GM23338 (cell line): Measurements from ENCODE around the gene TSPAN4. TPM values are rescaled to one million over a fixed set of nuclear protein-coding genes. Genes with fewer than 3 reads are reported as not detected.

Source experiments
- ATAC-seq: fragments of 200-7000 bp; cut with Tn5 transposase; 3 replicates; pipeline ENCODE4 v1.9.1; 2020
- DNase-seq: peaks from one replicate; pipeline ENCODE4 v3.0.0-alpha.2; 2015; ENCODE audit warnings: low spot score
- H2AFZ ChIP-seq: fragments of 200-600 bp; sonication (generic); 2 replicates; pipeline ENCODE4 v1.8.0; 2016; ENCODE audit warnings: antibody characterized with exemption, mild to moderate bottlenecking, moderate library complexity
- H3F3A ChIP-seq: fragments of 200-600 bp; sonication (generic); replicated peaks from 2 replicates; pipeline ENCODE4 v1.8.0; 2017; ENCODE audit warnings: antibody characterized with exemption, mixed run types, low read depth
- H3K27ac ChIP-seq: fragments of 200-600 bp; sonication (generic); 2 replicates; pipeline ENCODE4 v1.6.1; 2016; ENCODE audit warnings: low read depth
- H3K27me3 ChIP-seq: fragments of 200-600 bp; sonication (generic); 2 replicates; pipeline ENCODE4 v1.8.0; 2016; ENCODE audit warnings: mild to moderate bottlenecking, mixed run types, moderate library complexity; ENCODE audit not compliant: insufficient read depth
- H3K36me3 ChIP-seq: fragments of 200-600 bp; sonication (generic); 2 replicates; pipeline ENCODE4 v1.8.0; 2016; ENCODE audit warnings: mild to moderate bottlenecking; ENCODE audit not compliant: insufficient read depth
- H3K4me1 ChIP-seq: fragments of 200-600 bp; sonication (generic); 2 replicates; pipeline ENCODE4 v1.8.0; 2016; ENCODE audit warnings: mild to moderate bottlenecking, moderate library complexity; ENCODE audit not compliant: insufficient read depth
- H3K4me2 ChIP-seq: fragments of 200-600 bp; sonication (generic); 2 replicates; pipeline ENCODE4 v1.7.1; 2017; ENCODE audit warnings: mixed run types
- H3K4me3 ChIP-seq: fragments of 200-600 bp; sonication (generic); 2 replicates; pipeline ENCODE4 v1.6.1; 2016; ENCODE audit warnings: mixed run types
- H3K79me2 ChIP-seq: fragments of 200-600 bp; sonication (generic); replicated peaks from 2 replicates; pipeline ENCODE4 v1.8.0; 2017; ENCODE audit warnings: mild to moderate bottlenecking; ENCODE audit not compliant: insufficient read depth
- H3K9me2 ChIP-seq: fragments of 200-600 bp; sonication (generic); 2 replicates; pipeline ENCODE4 v1.8.0; 2017; ENCODE audit not compliant: insufficient read depth
- H4K20me1 ChIP-seq: fragments of 200-600 bp; sonication (generic); replicated peaks from 2 replicates; pipeline ENCODE4 v1.8.0; 2017; ENCODE audit warnings: mild to moderate bottlenecking; ENCODE audit not compliant: insufficient read depth
- H3K27ac Mint-ChIP-seq: 2 replicates; pipeline ENCODE4 v1.8.0; 2020; ENCODE audit warnings: inconsistent platforms, mild to moderate bottlenecking, moderate library complexity, mixed read lengths
- H3K27me3 Mint-ChIP-seq: 3 replicates; pipeline ENCODE4 v1.8.0; 2022; ENCODE audit warnings: low read depth, mild to moderate bottlenecking, moderate library complexity, mixed read lengths, inconsistent platforms; ENCODE audit not compliant: insufficient read depth, poor library complexity
- H3K36me3 Mint-ChIP-seq: 3 replicates; pipeline ENCODE4 v1.8.0; 2021; ENCODE audit warnings: low read depth, mild to moderate bottlenecking, inconsistent platforms, moderate library complexity, mixed read lengths
- H3K4me1 Mint-ChIP-seq: 3 replicates; pipeline ENCODE4 v1.8.0; 2020; ENCODE audit warnings: mild to moderate bottlenecking, inconsistent platforms, mixed read lengths
- H3K4me3 Mint-ChIP-seq: 3 replicates; pipeline ENCODE4 v1.8.0; 2021; ENCODE audit warnings: moderate library complexity, mild to moderate bottlenecking, inconsistent platforms, mixed read lengths
- H3K9me3 Mint-ChIP-seq: 3 replicates; pipeline ENCODE4 v1.8.0; 2020; ENCODE audit warnings: moderate library complexity, mild to moderate bottlenecking, inconsistent platforms, mixed read lengths
- CREB1 ChIP-seq: fragments of 250-450 bp; sonication (Bioruptor Pico); IDR thresholded peaks from 2 replicates; pipeline ENCODE4 v1.5.0; 2020; ENCODE audit warnings: low read depth, mild to moderate bottlenecking, moderate library complexity
- CTCF ChIP-seq, 2 experiments: fragments of 200-600 bp in 1 of 2; sonication (generic) in 1 of 2; conservative IDR thresholded peaks; 2 replicates each; pipeline versions ENCODE4 v1.5.1 to v1.6.1; 2016 to 2017; ENCODE audit warnings: antibody characterized with exemption in 2 of 2, low read depth in 2 of 2, mild to moderate bottlenecking in 2 of 2, moderate library complexity in 1 of 2
- ETS1 ChIP-seq: IDR thresholded peaks from 2 replicates; pipeline ENCODE4 v1.6.1; 2016; ENCODE audit warnings: antibody characterized with exemption
- EZH2 ChIP-seq: fragments of 200-600 bp; sonication (generic); IDR thresholded peaks from one replicate; pipeline ENCODE4 v1.8.0; 2017; ENCODE audit warnings: antibody characterized with exemption, mild to moderate bottlenecking, low read depth; ENCODE audit not compliant: unreplicated experiment
- EZH2phosphoT487 ChIP-seq: fragments of 200-600 bp; sonication (generic); IDR thresholded peaks from one replicate; pipeline ENCODE4 v1.8.1; 2018; ENCODE audit warnings: antibody characterized with exemption; ENCODE audit not compliant: unreplicated experiment
- JUNB ChIP-seq: IDR thresholded peaks from one replicate; pipeline ENCODE4 v1.6.1; 2016; ENCODE audit warnings: antibody characterized with exemption; ENCODE audit not compliant: unreplicated experiment
- NANOG ChIP-seq: IDR thresholded peaks from 2 replicates; pipeline ENCODE4 v1.6.1; 2016; ENCODE audit warnings: antibody characterized with exemption, borderline replicate concordance
- POLR2AphosphoS5 ChIP-seq: IDR thresholded peaks from 2 replicates; pipeline ENCODE4 v1.6.1; 2016; ENCODE audit warnings: antibody characterized with exemption, low read depth
- REST ChIP-seq: IDR thresholded peaks from one replicate; pipeline ENCODE4 v1.6.1; 2018; ENCODE audit warnings: antibody characterized with exemption; ENCODE audit not compliant: unreplicated experiment
- STAT1 ChIP-seq: IDR thresholded peaks from one replicate; pipeline ENCODE4 v1.6.1; 2016; ENCODE audit warnings: antibody characterized with exemption; ENCODE audit not compliant: unreplicated experiment
- ZNF114 ChIP-seq: fragments of 250-450 bp; sonication (Bioruptor Pico); IDR thresholded peaks from 2 replicates; pipeline ENCODE4 v1.5.0; 2020; ENCODE audit warnings: mild to moderate bottlenecking, moderate library complexity
- ZNF331 ChIP-seq: fragments of 250-450 bp; sonication (Bioruptor Pico); IDR thresholded peaks from 2 replicates; pipeline ENCODE4 v1.5.0; 2020; ENCODE audit warnings: low read depth, mild to moderate bottlenecking, moderate library complexity
- polyA plus RNA-seq: library from polyadenylated mRNA; unstranded; fragments of >200 nt; fragmentation: Nextera tagmentation; extraction: Ambion mirVana; gene quantifications from 2 replicates; pipeline ENCODE4 v1.2.1, GENCODE V29; 2016
- total RNA-seq: library from RNA; depleted of rRNA; stranded (reverse); fragments of >200 nt; shearing (Covaris generic); gene quantifications from 2 replicates; pipeline ENCODE4 v1.2.3, GENCODE V29; 2014

Gene TSPAN4
- total and polyA plus RNA-seq, 2 experiments from 2014 or later: 76.8 to 150 TPM

GRCh38 chr11:909406-909805, 66.8 kb downstream of the TSPAN4 start:
- TF ChIP-seq ETS1: no peak
- no peak for TF ChIP-seq NANOG
- no peak for TF ChIP-seq CTCF (conservative IDR thresholded peaks at IDR 0.05; ENCODE audit: low read depth in 2 of 2)
- no peak for TF ChIP-seq CREB1
- Histone ChIP-seq H3K4me1 (peaks cover 14% of the 10 kb centered on the region; the same call in 1 of the 2 replicates), H3K9me2 (no peaks in the 10 kb centered on the region), H2AFZ (no peak overlapping the region), H3K79me2 (peaks cover 47% of the 10 kb centered on the region), H4K20me1 (peaks cover 9% of the 10 kb centered on the region), H3F3A (peaks cover 22% of the 10 kb centered on the region; the same call in 1 of the 2 replicates), H3K27ac (no peak overlapping the region), H3K27me3 (no peaks in the 10 kb centered on the region), H3K4me2 (peak overlapping the region; percentile 93), H3K36me3 (no peaks in the 10 kb centered on the region; the same call in none of the 2 replicates), H3K4me3 (peak overlapping the region; percentile 98)
- DNase-seq (no peak), ATAC-seq (no peak)
- Mint-ChIP-seq H3K4me1 (peaks cover 18% of the 10 kb centered on the region), H3K36me3 (peaks cover 23% of the 10 kb centered on the region), H3K9me3 (no peaks in the 10 kb centered on the region), H3K27me3 (peaks cover 10% of the 10 kb centered on the region), H3K27ac (no peak overlapping the region), H3K4me3 (peak overlapping the region; percentile 94)

GRCh38 chr11:910044-910588, 67.5 kb downstream of the TSPAN4 start:
- Mint-ChIP-seq H3K36me3 (peaks cover 18% of the 10 kb centered on the region), H3K4me1 (peaks cover 18% of the 10 kb centered on the region), H3K9me3 (no peaks in the 10 kb centered on the region), H3K27me3 (peaks cover 10% of the 10 kb centered on the region), H3K4me3 (peak overlapping the region; percentile 94), H3K27ac (no peak overlapping the region; the same call in 1 of the 2 replicates)
- peaks cover 7% of the 10 kb centered on the region; the same call in 1 of the 2 replicates for H4K20me1 ChIP-seq
- H3K79me2 ChIP-seq: peaks cover 47% of the 10 kb centered on the region
- no peak overlapping the region for H3K27ac ChIP-seq
- H3K4me1 ChIP-seq: peaks cover 14% of the 10 kb centered on the region; the same call in 1 of the 2 replicates
- peak overlapping the region; percentile 90; the same call in 1 of the 2 replicates for H2AFZ ChIP-seq
- peak overlapping the region; percentile 93 for H3K4me2 ChIP-seq
- DNase-seq: no peak
- peaks cover 22% of the 10 kb centered on the region; the same call in 1 of the 2 replicates for H3F3A ChIP-seq
- H3K27me3 ChIP-seq: no peaks in the 10 kb centered on the region
- no peaks in the 10 kb centered on the region for H3K9me2 ChIP-seq
- H3K36me3 ChIP-seq: no peaks in the 10 kb centered on the region; the same call in 1 of the 2 replicates
- H3K4me3 ChIP-seq: peak overlapping the region; percentile 98
- ATAC-seq: peak; percentile 8
- TF ChIP-seq JUNB (no peak), ZNF114 (CRISPR knock-in tag) (no peak), REST (no peak), ZNF331 (CRISPR knock-in tag) (no peak), EZH2 (no peak), EZH2phosphoT487 (no peak), CTCF (conservative IDR thresholded peaks at IDR 0.05; ENCODE audit: low read depth in 2 of 2) (no peak), POLR2AphosphoS5 (no peak), STAT1 (no peak), CREB1 (no peak), ETS1 (no peak), NANOG (no peak)
